ENCODE measurements around the gene UFM1. TPM values are rescaled to one million over a fixed set of nuclear protein-coding genes. Genes with fewer than 3 reads are reported as not detected.

UFM1 gene
- total and polyA plus RNA-seq, 2 of the 4 experiments (the other 2 are of a cell fraction), result 43.5 to 94.5 TPM

DNA sequence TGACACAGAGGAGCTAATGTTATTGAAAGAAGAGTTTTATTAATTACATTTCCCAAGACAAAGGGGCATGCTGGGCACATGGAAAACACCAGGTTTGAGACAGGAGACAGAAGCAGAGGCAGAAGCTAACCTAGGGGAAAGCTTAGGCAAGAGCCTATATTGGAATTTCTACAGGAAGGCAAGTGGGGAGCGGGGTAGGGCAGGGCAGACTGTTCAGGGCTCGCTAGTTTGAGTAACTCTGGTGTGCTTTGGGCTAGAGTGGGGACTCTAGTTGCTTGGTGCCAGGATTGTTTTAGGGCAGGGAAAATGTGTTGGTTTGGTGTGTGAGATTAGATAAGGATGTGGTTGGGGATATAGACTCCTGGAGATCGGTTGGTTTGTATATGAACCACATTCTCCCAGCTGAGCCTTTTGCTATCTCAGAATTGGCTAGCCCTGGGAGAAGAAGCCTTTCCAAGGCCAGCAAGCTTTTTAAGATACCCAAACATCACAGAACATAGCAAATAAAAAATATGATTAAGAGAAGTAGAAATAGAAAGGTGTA lies 8.4 kb upstream of the UFM1 start:
- H3K27ac ChIP-seq (ENCODE audit: insufficient read depth, low read length), result no peak overlapping the region
- ATAC-seq (ENCODE audit: low read depth), result no peak
- no peak overlapping the region for H3K56ac ChIP-seq (ENCODE audit: extremely low read depth, insufficient read depth, low read length)
- no peak overlapping the region for H2AK9ac ChIP-seq (replicated peaks; ENCODE audit: low read depth, low read length, poor library complexity)
- no peaks in the 10 kb centered on the region for H3K4me1 ChIP-seq (ENCODE audit: control insufficient read depth, insufficient read depth, low read length)
- no peaks in the 10 kb centered on the region for H3K27me3 ChIP-seq (ENCODE audit: control insufficient read depth, insufficient read depth, low read length)
- dilution Hi-C loops (cut with HindIII; ENCODE audit: low sequenced_read_pairs, unreplicated experiment), result no loop called here
- no peaks in the 10 kb centered on the region for H3K9me1 ChIP-seq (ENCODE audit: insufficient read depth, low read length)
- intact Hi-C loops (cut with micrococcal nuclease), result loop anchor here (10.0 kb wide), 1 partner anchor 424 kb away; no protein-coding TSS in a partner anchor
- no peak overlapping the region for H2AFZ ChIP-seq (replicated peaks; ENCODE audit: low read length, poor library complexity)
- no peaks in the 10 kb centered on the region for H3K9me3 ChIP-seq (ENCODE audit: control insufficient read depth, insufficient read depth, low read length)
- H3K9ac ChIP-seq (ENCODE audit: low read depth, low read length), result no peak overlapping the region
- no peak overlapping the region for H2BK5ac ChIP-seq (ENCODE audit: low read depth, low read length, poor library complexity, severe bottlenecking)
- H4K8ac ChIP-seq (ENCODE audit: low read depth in 2 of 2, low read length in 2 of 2), result no peak overlapping the region
- WGBS, 2 experiments (ENCODE audit: extremely low coverage in 2 of 2, insufficient read length in 1 of 2), result no CpG with 5 or more reads among the region's 3 CpGs
- no peak overlapping the region for H4K91ac ChIP-seq (ENCODE audit: insufficient read depth, low read depth, low read length)
- H3K18ac ChIP-seq (ENCODE audit: low read depth, low read length), result no peak overlapping the region
- H3K23ac ChIP-seq (ENCODE audit: low read depth, low read length), result no peak overlapping the region
- no peak overlapping the region for H2BK120ac ChIP-seq (ENCODE audit: low read depth, low read length)
- TF ChIP-seq, protein P1, sequence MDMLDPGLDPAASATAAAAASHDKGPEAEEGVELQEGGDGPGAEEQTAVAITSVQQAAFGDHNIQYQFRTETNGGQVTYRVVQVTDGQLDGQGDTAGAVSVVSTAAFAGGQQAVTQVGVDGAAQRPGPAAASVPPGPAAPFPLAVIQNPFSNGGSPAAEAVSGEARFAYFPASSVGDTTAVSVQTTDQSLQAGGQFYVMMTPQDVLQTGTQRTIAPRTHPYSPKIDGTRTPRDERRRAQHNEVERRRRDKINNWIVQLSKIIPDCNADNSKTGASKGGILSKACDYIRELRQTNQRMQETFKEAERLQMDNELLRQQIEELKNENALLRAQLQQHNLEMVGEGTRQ (IDR thresholded peaks at IDR 0.05; ENCODE audit: low read depth, low read length), result no peak
- TF ChIP-seq RFX5 (IDR thresholded peaks at IDR 0.05; ENCODE audit: low read depth, low read length) (no peak), CHD1 (IDR thresholded peaks at IDR 0.05; ENCODE audit: low read depth, low read length) (no peak), MAFK (IDR thresholded peaks at IDR 0.05; ENCODE audit: low read depth, low read length) (no peak), CEBPB (IDR thresholded peaks at IDR 0.05; ENCODE audit: low read depth, low read length) (no peak), RCOR1 (IDR thresholded peaks at IDR 0.05; ENCODE audit: insufficient replicate concordance, low read length) (no peak), POLR2A (IDR thresholded peaks at IDR 0.05; ENCODE audit: low read depth, low read length) (no peak), NFE2L2 (IDR thresholded peaks at IDR 0.05; ENCODE audit: low read depth, low read length) (no peak), RAD21 (IDR thresholded peaks at IDR 0.05; ENCODE audit: low read length) (no peak), MAZ (IDR thresholded peaks at IDR 0.05; ENCODE audit: borderline replicate concordance, low read depth, low read length) (no peak), FOS (IDR thresholded peaks at IDR 0.05; ENCODE audit: low read depth, low read length) (no peak), MXI1 (IDR thresholded peaks at IDR 0.05; ENCODE audit: borderline replicate concordance, low read depth, low read length) (no peak), SMC3 (IDR thresholded peaks at IDR 0.05; ENCODE audit: low read depth, low read length) (no peak)
- TF ChIP-seq, protein P2, sequence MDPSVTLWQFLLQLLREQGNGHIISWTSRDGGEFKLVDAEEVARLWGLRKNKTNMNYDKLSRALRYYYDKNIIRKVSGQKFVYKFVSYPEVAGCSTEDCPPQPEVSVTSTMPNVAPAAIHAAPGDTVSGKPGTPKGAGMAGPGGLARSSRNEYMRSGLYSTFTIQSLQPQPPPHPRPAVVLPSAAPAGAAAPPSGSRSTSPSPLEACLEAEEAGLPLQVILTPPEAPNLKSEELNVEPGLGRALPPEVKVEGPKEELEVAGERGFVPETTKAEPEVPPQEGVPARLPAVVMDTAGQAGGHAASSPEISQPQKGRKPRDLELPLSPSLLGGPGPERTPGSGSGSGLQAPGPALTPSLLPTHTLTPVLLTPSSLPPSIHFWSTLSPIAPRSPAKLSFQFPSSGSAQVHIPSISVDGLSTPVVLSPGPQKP (IDR thresholded peaks at IDR 0.05; ENCODE audit: borderline replicate concordance, low read depth, low read length), result no peak
- TF ChIP-seq, protein P3, sequence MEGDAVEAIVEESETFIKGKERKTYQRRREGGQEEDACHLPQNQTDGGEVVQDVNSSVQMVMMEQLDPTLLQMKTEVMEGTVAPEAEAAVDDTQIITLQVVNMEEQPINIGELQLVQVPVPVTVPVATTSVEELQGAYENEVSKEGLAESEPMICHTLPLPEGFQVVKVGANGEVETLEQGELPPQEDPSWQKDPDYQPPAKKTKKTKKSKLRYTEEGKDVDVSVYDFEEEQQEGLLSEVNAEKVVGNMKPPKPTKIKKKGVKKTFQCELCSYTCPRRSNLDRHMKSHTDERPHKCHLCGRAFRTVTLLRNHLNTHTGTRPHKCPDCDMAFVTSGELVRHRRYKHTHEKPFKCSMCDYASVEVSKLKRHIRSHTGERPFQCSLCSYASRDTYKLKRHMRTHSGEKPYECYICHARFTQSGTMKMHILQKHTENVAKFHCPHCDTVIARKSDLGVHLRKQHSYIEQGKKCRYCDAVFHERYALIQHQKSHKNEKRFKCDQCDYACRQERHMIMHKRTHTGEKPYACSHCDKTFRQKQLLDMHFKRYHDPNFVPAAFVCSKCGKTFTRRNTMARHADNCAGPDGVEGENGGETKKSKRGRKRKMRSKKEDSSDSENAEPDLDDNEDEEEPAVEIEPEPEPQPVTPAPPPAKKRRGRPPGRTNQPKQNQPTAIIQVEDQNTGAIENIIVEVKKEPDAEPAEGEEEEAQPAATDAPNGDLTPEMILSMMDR (conservative IDR thresholded peaks at IDR 0.05; ENCODE audit: low read depth, low read length), result no peak
- no TSS peak for BruUV-seq (replicated peaks)
- H3K4ac ChIP-seq (ENCODE audit: low read depth, low read length), result no peak overlapping the region
- H2BK15ac ChIP-seq (ENCODE audit: low read depth, low read length), result no peak overlapping the region
- no peak for DNase-seq
- no peak overlapping the region for H2BK20ac ChIP-seq (ENCODE audit: low read depth, low read length)
- in situ Hi-C loops (cut with MboI; ENCODE audit: low sequenced_read_pairs), result no loop called here
- H3K4me3 ChIP-seq (ENCODE audit: insufficient read depth, low read depth, low read length), result no peak overlapping the region
- CTCF ChIA-PET, result no interaction called here
- no peaks in the 10 kb centered on the region for H4K20me1 ChIP-seq (ENCODE audit: insufficient read depth, low read length)
- H3K4me2 ChIP-seq (ENCODE audit: low read depth, low read length), result no peak overlapping the region
- POLR2A ChIA-PET (ENCODE audit: unreplicated experiment), result no interaction called here
- no peak overlapping the region for H2AK5ac ChIP-seq (ENCODE audit: low read depth, low read length)
- no peaks in the 10 kb centered on the region for H3K36me3 ChIP-seq (ENCODE audit: control insufficient read depth, insufficient read depth, low read length)
- H3K79me1 ChIP-seq (ENCODE audit: low read depth in 1 of 2, low read length in 2 of 2), result no peaks in the 10 kb centered on the region
- no peak overlapping the region for H3K14ac ChIP-seq (replicated peaks; ENCODE audit: low read depth, low read length)
- H4K5ac ChIP-seq (ENCODE audit: low read depth, low read length), result no peak overlapping the region
